Measurements from ENCODE around the gene FAM81A.
"Not testable (repeated sequence)": the region's sequence is repeated elsewhere in the genome, so short reads cannot be mapped to it uniquely, and the experiment has no call there.

The FAM81A gene

GRCh38 chr15:59489485-59489884 is 51.5 kb downstream of the FAM81A start:
- not testable (repeated sequence) for DNase-seq (ENCODE audit: low spot score)

- no peak for DNase-seq (ENCODE audit: low spot score)
Measured at GRCh38 chr15:59491062-59491461, 53.1 kb downstream of the FAM81A start.

GRCh38 chr15:59492389-59493377 is 54.7 kb downstream of the FAM81A start:
- DNase-seq (ENCODE audit: low spot score): peak; percentile 83

- DNase-seq (ENCODE audit: low spot score): peak; percentile 26
Measured at GRCh38 chr15:59501597-59501996, 63.6 kb downstream of the FAM81A start.

GRCh38 chr15:59515190-59515589 is 77.2 kb downstream of the FAM81A start:
- DNase-seq (ENCODE audit: low spot score): no peak

- DNase-seq (ENCODE audit: low spot score): no peak
Measured at GRCh38 chr15:59516655-59517461, 78.9 kb downstream of the FAM81A start.

GRCh38 chr15:59519329-59519728 is 81.3 kb downstream of the FAM81A start:
- DNase-seq (ENCODE audit: low spot score): no peak

GRCh38 chr15:59521443-59521842 is 83.5 kb downstream of the FAM81A start:
- no peak for DNase-seq (ENCODE audit: low spot score)

GRCh38 chr15:59522988-59523461 is 85.0 kb downstream of the FAM81A start:
- DNase-seq (ENCODE audit: low spot score): no peak

GRCh38 chr15:59523702-59524101 is 85.7 kb downstream of the FAM81A start:
- DNase-seq (ENCODE audit: low spot score): no peak

GRCh38 chr15:59524331-59524731 is 86.3 kb downstream of the FAM81A start:
- DNase-seq (ENCODE audit: low spot score): no peak

GRCh38 chr15:59526466-59526865 is 88.5 kb downstream of the FAM81A start:
- DNase-seq (ENCODE audit: low spot score): not testable (repeated sequence)

GRCh38 chr15:59528429-59528828 is 90.4 kb downstream of the FAM81A start:
- no peak for DNase-seq (ENCODE audit: low spot score)

- peak; percentile 89 for DNase-seq (ENCODE audit: low spot score)
Measured at GRCh38 chr15:59528961-59529402, 91.0 kb downstream of the FAM81A start.

GRCh38 chr15:59531066-59531675 is 93.2 kb downstream of the FAM81A start:
- DNase-seq (ENCODE audit: low spot score): no peak

- peak; percentile 25 for DNase-seq (ENCODE audit: low spot score)
Measured at GRCh38 chr15:59532770-59533379, 94.9 kb downstream of the FAM81A start.

GRCh38 chr15:59536553-59536952 is 98.6 kb downstream of the FAM81A start:
- no peak for DNase-seq (ENCODE audit: low spot score)

GRCh38 chr15:59537403-59537802 is 99.4 kb downstream of the FAM81A start:
- DNase-seq (ENCODE audit: low spot score): no peak

- DNase-seq (ENCODE audit: low spot score): no peak
Measured at GRCh38 chr15:59538494-59538893, 100.5 kb downstream of the FAM81A start.

GRCh38 chr15:59539799-59540198 is 101.8 kb downstream of the FAM81A start:
- no peak for DNase-seq (ENCODE audit: low spot score)

GRCh38 chr15:59540654-59541053 is 102.7 kb downstream of the FAM81A start:
- no peak for DNase-seq (ENCODE audit: low spot score)

GRCh38 chr15:59541750-59542149 is 103.8 kb downstream of the FAM81A start:
- DNase-seq (ENCODE audit: low spot score): no peak
